CD14-positive monocyte (primary cell): ENCODE data around the gene GYPB. TPM values are rescaled to one million over a fixed set of nuclear protein-coding genes. Genes with fewer than 3 reads are reported as not detected.
"Not testable (repeated sequence)": the region's sequence is repeated elsewhere in the genome, so short reads cannot be mapped to it uniquely, and the experiment has no call there.

Experiments used
- DNase-seq, 3 donors: peaks; one replicate each; pipeline ENCODE4 v3.0.0-alpha.2; 2011 to 2022
- H2AFZ ChIP-seq: 2 replicates; pipeline ENCODE4 v1.6.0; 2012; ENCODE audit warnings: mild to moderate bottlenecking, low read depth, low read length, inconsistent platforms; ENCODE audit not compliant: insufficient read depth, poor library complexity, severe bottlenecking
- H3K27ac ChIP-seq, 2 donors: 1 replicate in 1 of 2; 2 replicates in 1 of 2; pipeline ENCODE4 v1.5.1; 2012 to 2013; ENCODE audit warnings: low read length in 2 of 2, control low read depth in 1 of 2, inconsistent platforms in 1 of 2, low read depth in 1 of 2, mild to moderate bottlenecking in 1 of 2
- H3K27me3 ChIP-seq, 2 donors: one replicate each; pipeline versions ENCODE4 v1.6.0 to v1.6.1; 2011 to 2013; ENCODE audit warnings: low read length in 2 of 2; ENCODE audit not compliant: control insufficient read depth in 2 of 2, insufficient read depth in 2 of 2
- H3K36me3 ChIP-seq, 2 donors: replicated peaks in 1 of 2; 1 replicate in 1 of 2; 2 replicates in 1 of 2; pipeline versions ENCODE4 v1.5.1 to v1.6.1; 2012 to 2013; ENCODE audit warnings: low read length in 2 of 2, control low read depth in 1 of 2, inconsistent platforms in 1 of 2, mild to moderate bottlenecking in 1 of 2; ENCODE audit not compliant: insufficient read depth in 2 of 2, control insufficient read depth in 1 of 2
- H3K4me1 ChIP-seq, 2 donors: 1 replicate in 1 of 2; 2 replicates in 1 of 2; pipeline versions ENCODE4 v1.5.1 to v1.6.1; 2012 to 2013; ENCODE audit warnings: low read length in 2 of 2, control low read depth in 1 of 2, inconsistent platforms in 1 of 2, mild to moderate bottlenecking in 1 of 2, moderate library complexity in 1 of 2; ENCODE audit not compliant: insufficient read depth in 2 of 2, control insufficient read depth in 1 of 2
- H3K4me2 ChIP-seq: replicated peaks from 2 replicates; pipeline ENCODE3; 2012; ENCODE audit warnings: low read length, moderate library complexity, mild to moderate bottlenecking; ENCODE audit not compliant: poor library complexity, severe bottlenecking; ENCODE audit errors: extremely low read depth
- H3K4me3 ChIP-seq, 3 experiments: fragments of 200-600 bp in 1 of 3; sonication (generic) in 1 of 3; replicated peaks in 1 of 3; 1 replicate in 2 of 3; 2 replicates in 1 of 3; pipeline ENCODE4 v1.5.1; 2011 to 2013; ENCODE audit warnings: low read length in 3 of 3, mild to moderate bottlenecking in 3 of 3, control low read depth in 2 of 3, low read depth in 2 of 3, inconsistent platforms in 1 of 3, moderate library complexity in 1 of 3
- H3K79me2 ChIP-seq: 2 replicates; pipeline ENCODE4 v1.6.0; 2012; ENCODE audit warnings: mild to moderate bottlenecking, control low read depth, inconsistent platforms, low read length, moderate library complexity; ENCODE audit not compliant: insufficient read depth
- H3K9ac ChIP-seq: 2 replicates; pipeline ENCODE4 v1.6.0; 2017; ENCODE audit warnings: low read length, mild to moderate bottlenecking; ENCODE audit not compliant: insufficient read depth, poor library complexity, severe bottlenecking
- H3K9me3 ChIP-seq, 2 donors: replicated peaks in 1 of 2; 1 replicate in 1 of 2; 2 replicates in 1 of 2; pipeline versions ENCODE4 v1.5.1 to v1.6.1; 2012 to 2013; ENCODE audit warnings: low read length in 2 of 2, control low read depth in 1 of 2; ENCODE audit not compliant: control insufficient read depth in 1 of 2, insufficient read depth in 1 of 2
- H4K20me1 ChIP-seq: 2 replicates; pipeline ENCODE4 v1.6.0; 2012; ENCODE audit warnings: mild to moderate bottlenecking, low read length, control low read depth, moderate library complexity; ENCODE audit not compliant: insufficient read depth
- H3K27ac Mint-ChIP-seq, 7 donors: one replicate each; pipeline ENCODE4 v1.8.0; 2020; ENCODE audit warnings: mild to moderate bottlenecking in 7 of 7, mixed read lengths in 7 of 7, moderate library complexity in 6 of 7, inconsistent platforms in 2 of 7
- H3K27me3 Mint-ChIP-seq, 3 donors: one replicate each; pipeline ENCODE4 v1.8.0; 2021 to 2022; ENCODE audit warnings: low read depth in 3 of 3, mild to moderate bottlenecking in 3 of 3, mixed read lengths in 3 of 3, moderate library complexity in 3 of 3, inconsistent platforms in 1 of 3
- H3K36me3 Mint-ChIP-seq, 2 donors: one replicate each; pipeline ENCODE4 v1.8.0; 2020; ENCODE audit warnings: mixed read lengths in 2 of 2, inconsistent platforms in 1 of 2, mild to moderate bottlenecking in 1 of 2
- H3K4me1 Mint-ChIP-seq: one replicate; pipeline ENCODE4 v1.8.0; 2020; ENCODE audit warnings: mild to moderate bottlenecking, mixed read lengths
- H3K4me3 Mint-ChIP-seq, 2 donors: one replicate each; pipeline ENCODE4 v1.8.0; 2020; ENCODE audit warnings: mild to moderate bottlenecking in 2 of 2, mixed read lengths in 2 of 2, moderate library complexity in 1 of 2
- H3K9me3 Mint-ChIP-seq, 7 donors: one replicate each; pipeline ENCODE4 v1.8.0; 2020 to 2022; ENCODE audit warnings: mixed read lengths in 7 of 7, mild to moderate bottlenecking in 6 of 7, moderate library complexity in 6 of 7, inconsistent platforms in 2 of 7
- CTCF ChIP-seq: fragments of 200-600 bp; IDR thresholded peaks from one replicate; pipeline ENCODE4 v1.8.0; 2022; ENCODE audit warnings: antibody characterized with exemption, mild to moderate bottlenecking
- WGBS: methylation state at CpG from one replicate; pipeline ENCODE4 v1.1.5; 2013; ENCODE audit warnings: missing lambda C conversion rate; ENCODE audit not compliant: insufficient coverage; 5-methylcytosine and 5-hydroxymethylcytosine counted together
- intact Hi-C, 2 donors: fragments of 100-400 bp; cut with micrococcal nuclease; formaldehyde crosslinking; loops; one replicate each; pipeline versions ENCODE4 v1.15.0 to v1.15.1; 2023
- polyA plus RNA-seq, 3 donors: library from polyadenylated mRNA; depleted of rRNA in 1 of 3; unstranded in 2 of 3; stranded (reverse) in 1 of 3; fragments of 300-500 nt in 2 of 3; fragments of >200 nt in 1 of 3; fragmentation: Illumina TruSeq in 2 of 3; gene quantifications; 1 replicate in 2 of 3; 2 replicates in 1 of 3; pipeline ENCODE4 v1.2.3, GENCODE V29; 2012 to 2021

GYPB gene
- polyA plus RNA-seq, 3 donors = not detected

- H3K4me1 Mint-ChIP-seq, H3K79me2 ChIP-seq, H3K4me3 ChIP-seq, H3K27ac ChIP-seq, H3K27ac Mint-ChIP-seq, H3K9me3 Mint-ChIP-seq, DNase-seq, H3K9me3 ChIP-seq, H4K20me1 ChIP-seq, H3K4me1 ChIP-seq, H3K4me2 ChIP-seq, H3K9ac ChIP-seq, H2AFZ ChIP-seq, H3K27me3 Mint-ChIP-seq, H3K36me3 ChIP-seq, intact Hi-C loops, H3K36me3 Mint-ChIP-seq, H3K27me3 ChIP-seq, H3K4me3 Mint-ChIP-seq: not testable (repeated sequence)
- no CpG with 5 or more reads among the region's 4 CpGs for WGBS
Observed at GRCh38 chr4:143974021-143974420, 45.2 kb downstream of the GYPB start.

- Histone ChIP-seq H3K4me2 (no peak overlapping the region), H3K79me2 (no peaks in the 10 kb centered on the region), H3K27ac (no peak overlapping the region), H4K20me1 (no peaks in the 10 kb centered on the region), H3K9me3 (no peaks in the 10 kb centered on the region), H3K4me1 (no peaks in the 10 kb centered on the region), H3K4me3 (no peak overlapping the region), H3K9ac (no peak overlapping the region), H3K27me3 (no peaks in the 10 kb centered on the region), H2AFZ (no peak overlapping the region), H3K36me3 (no peaks in the 10 kb centered on the region)
- intact Hi-C loops = no loop called here
- no peak for DNase-seq
- WGBS = no CpG with 5 or more reads among the region's 4 CpGs
- TF ChIP-seq CTCF = no peak
- H3K4me1 Mint-ChIP-seq = no peaks in the 10 kb centered on the region
- peaks cover 0 to 7% (median 2%) of the 10 kb centered on the region in 7 donors for H3K9me3 Mint-ChIP-seq
- H3K27me3 Mint-ChIP-seq = no peaks in the 10 kb centered on the region
- no peak overlapping the region for H3K27ac Mint-ChIP-seq
- H3K36me3 Mint-ChIP-seq = no peaks in the 10 kb centered on the region
- no peak overlapping the region for H3K4me3 Mint-ChIP-seq
Observed at GRCh38 chr4:143961075-143961474, 58.1 kb downstream of the GYPB start.

GRCh38 chr4:143955306-143955705 lies 63.9 kb downstream of the GYPB start:
- H3K9ac ChIP-seq, H3K4me1 Mint-ChIP-seq, H3K4me2 ChIP-seq, H3K4me3 ChIP-seq, H3K27me3 Mint-ChIP-seq, H3K36me3 ChIP-seq, H3K36me3 Mint-ChIP-seq, H3K4me3 Mint-ChIP-seq, H2AFZ ChIP-seq, H4K20me1 ChIP-seq, H3K27ac Mint-ChIP-seq, H3K79me2 ChIP-seq, H3K27me3 ChIP-seq, H3K27ac ChIP-seq, intact Hi-C loops, H3K4me1 ChIP-seq, DNase-seq: not testable (repeated sequence)
- peaks cover 8 to 29% (median 19%) of the 10 kb centered on the region in 7 donors for H3K9me3 Mint-ChIP-seq
- H3K9me3 ChIP-seq = peaks cover 8 to 12% of the 10 kb centered on the region in 2 donors
- WGBS = no CpG with 5 or more reads among the region's 3 CpGs

GRCh38 chr4:143951458-143951972 lies 67.7 kb downstream of the GYPB start:
- H3K9me3 ChIP-seq = peaks cover 8 to 12% of the 10 kb centered on the region in 2 donors
- H3K4me1 Mint-ChIP-seq, H4K20me1 ChIP-seq, H3K4me3 Mint-ChIP-seq, H3K4me3 ChIP-seq, H3K79me2 ChIP-seq, H3K4me1 ChIP-seq, H2AFZ ChIP-seq, H3K4me2 ChIP-seq, H3K27ac Mint-ChIP-seq, H3K36me3 ChIP-seq, DNase-seq, H3K36me3 Mint-ChIP-seq, H3K27ac ChIP-seq, H3K9ac ChIP-seq, H3K27me3 ChIP-seq, H3K27me3 Mint-ChIP-seq, intact Hi-C loops: not testable (repeated sequence)
- H3K9me3 Mint-ChIP-seq = peaks cover 8 to 30% (median 19%) of the 10 kb centered on the region in 7 donors
